HG03095 (cell line): ENCODE measurements around the gene BRD4.
A peak's percentile ranks its signal among the peaks of the same experiment; 100 is the strongest.
"Not testable (repeated sequence)": the region's sequence is repeated elsewhere in the genome, so short reads cannot be mapped to it uniquely, and the experiment has no call there.

ENCODE experiments used
- ATAC-seq: cut with Tn5 transposase; IDR thresholded peaks from one replicate; pipeline ENCODE4 v1.9.1; 2021; ENCODE audit warnings: moderate library complexity; ENCODE audit not compliant: unreplicated experiment

Gene BRD4

DNA sequence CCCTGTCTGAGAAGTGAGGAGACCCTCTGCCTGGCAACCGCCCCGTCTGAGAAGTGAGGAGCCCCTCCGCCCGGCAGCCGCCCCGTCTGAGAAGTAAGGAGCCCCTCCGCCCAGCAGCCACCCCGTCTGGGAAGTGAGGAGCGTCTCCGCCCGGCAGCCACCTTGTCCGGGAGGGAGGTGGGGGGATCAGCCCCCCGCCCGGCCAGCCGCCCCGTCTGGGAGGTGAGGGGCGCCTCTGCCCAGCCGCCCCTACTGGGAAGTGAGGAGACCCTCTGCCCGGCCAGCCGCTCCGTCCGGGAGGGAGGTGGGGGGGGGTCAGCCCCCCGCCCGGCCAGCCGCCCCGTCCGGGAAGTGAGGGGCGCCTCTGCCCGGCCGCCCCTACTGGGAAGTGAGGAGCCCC, 30.7 kb upstream of the BRD4 start:
- ATAC-seq = not testable (repeated sequence)

DNA sequence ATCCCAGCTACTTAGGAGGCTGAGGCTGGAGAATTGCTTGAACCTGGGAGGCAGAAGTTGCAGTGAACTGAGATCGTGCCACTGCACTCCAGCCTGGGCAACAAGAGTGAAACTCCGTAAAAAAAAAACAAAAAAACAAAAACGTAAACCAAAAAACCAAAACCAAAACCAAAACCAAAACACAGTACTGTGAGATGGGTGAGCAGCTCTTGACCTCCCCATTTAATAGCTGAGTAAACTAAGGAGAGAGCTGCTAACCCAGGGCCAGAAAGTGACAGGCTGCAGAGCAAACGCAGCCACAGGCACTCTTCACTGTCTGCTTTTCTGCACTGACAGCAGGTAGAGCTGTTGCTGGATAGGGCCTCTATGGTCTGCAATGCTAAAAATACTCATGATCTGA, 27.7 kb upstream of the BRD4 start:
- ATAC-seq = not testable (repeated sequence)

DNA sequence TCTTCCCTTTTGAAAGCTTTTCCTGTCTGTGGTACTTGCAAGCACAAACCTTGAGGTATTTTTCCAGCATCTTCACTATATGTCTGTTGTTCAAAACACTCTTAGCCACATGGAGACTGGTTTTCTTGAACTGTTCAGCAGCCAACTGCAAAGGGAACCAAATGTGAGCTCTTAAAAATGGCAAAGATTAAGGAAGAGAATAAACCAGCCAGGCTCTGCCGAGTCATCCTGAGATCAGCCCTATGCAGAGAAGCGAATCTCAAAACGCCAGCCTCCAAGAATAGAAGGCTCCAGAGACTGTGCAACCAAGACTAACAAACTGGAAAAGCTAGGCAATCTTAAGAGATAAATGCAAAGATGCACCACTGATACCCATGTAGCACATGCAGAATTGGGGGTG, 26.6 kb upstream of the BRD4 start:
- ATAC-seq = no peak

DNA sequence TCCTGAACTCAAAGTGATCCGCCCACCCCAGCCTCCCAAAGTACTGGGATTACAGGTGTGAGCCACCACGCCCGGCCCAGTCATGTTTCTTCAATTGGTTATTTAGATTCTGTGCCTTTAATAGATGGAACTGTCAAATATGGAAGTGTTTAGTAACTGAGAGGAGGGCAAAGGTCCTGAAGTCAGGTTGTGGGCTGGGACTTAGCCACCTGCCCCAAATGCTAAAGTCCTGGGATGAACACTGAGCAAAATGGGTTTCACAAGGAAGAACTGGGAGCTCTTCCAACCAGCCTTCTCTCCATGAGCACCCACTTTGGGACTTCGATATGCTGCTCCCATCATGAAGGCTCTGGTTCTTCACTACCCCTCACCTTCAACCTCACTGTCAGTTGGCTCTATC, 25.6 kb upstream of the BRD4 start:
- ATAC-seq = no peak

DNA sequence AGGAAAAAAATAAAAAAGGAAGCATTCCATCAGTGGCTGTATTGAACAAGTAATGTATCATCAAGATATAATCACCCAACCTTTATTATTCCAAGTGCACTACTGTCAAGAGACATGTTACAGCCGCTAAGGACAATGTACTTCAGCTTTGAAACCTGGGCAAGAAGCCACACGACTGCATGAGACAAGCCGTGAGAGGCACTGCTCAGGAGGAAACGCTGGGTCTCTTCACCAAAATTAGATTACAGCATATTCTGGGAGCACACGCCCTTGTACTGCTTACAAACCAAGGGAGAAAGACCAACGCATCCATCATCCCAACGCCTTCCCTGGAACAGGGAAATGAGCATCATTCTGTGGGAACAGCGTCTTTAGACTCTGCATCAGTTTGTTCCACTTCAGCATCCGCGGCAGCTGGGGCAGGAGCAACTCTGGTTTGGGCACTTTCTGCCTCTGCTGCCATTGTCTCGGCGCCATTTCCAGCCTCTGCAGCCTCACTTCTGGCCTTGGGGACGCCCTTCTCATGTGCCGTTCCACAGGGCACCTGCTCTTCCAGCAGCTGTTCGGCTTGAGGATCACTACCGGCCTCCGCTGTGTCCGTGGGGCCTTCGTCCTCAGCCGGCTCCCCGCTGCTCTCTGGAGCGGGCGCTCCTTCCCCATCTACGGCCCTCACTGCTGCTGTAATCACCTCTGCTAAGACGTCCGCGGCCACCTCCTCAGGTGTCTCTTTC, 22.4 kb upstream of the BRD4 start:
- ATAC-seq = no peak

DNA sequence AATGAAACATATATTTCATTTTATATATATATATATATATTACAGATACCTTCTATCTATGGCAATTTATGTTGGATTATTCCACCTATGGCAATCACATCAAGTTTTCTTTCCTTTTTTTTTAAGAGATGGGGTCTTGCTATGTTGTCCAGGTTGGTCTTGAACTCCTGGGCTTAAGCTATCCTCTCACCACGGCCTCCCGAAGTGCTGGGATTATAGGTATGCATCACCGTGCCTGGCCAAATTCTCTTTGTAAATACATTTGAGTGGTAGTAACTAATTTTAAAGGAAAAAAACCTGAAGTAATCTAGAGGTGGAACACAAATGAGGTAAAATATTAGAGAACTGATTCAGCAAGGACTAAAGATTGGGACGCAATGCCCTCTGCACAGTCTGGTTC, 21.6 kb upstream of the BRD4 start:
- no peak for ATAC-seq

DNA sequence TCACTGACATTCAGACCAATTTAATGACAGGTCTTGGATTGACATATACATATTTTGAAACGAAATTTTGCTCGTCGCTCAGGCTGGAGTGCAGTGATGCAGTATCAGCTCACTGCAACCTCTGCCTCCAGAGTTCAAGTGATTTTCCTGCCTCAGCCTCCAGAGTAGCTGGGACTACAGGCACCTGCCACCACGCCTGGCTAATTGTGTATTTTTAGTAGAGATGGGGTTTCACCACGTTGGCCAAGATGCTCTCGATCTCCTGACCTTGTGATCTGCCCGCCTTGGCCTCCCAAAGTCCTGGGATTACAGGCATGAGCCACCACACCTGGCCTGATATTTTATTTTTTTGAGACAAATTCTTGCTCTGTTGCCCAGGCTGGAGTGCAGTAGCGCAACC, 20.2 kb upstream of the BRD4 start:
- ATAC-seq = not testable (repeated sequence)

DNA sequence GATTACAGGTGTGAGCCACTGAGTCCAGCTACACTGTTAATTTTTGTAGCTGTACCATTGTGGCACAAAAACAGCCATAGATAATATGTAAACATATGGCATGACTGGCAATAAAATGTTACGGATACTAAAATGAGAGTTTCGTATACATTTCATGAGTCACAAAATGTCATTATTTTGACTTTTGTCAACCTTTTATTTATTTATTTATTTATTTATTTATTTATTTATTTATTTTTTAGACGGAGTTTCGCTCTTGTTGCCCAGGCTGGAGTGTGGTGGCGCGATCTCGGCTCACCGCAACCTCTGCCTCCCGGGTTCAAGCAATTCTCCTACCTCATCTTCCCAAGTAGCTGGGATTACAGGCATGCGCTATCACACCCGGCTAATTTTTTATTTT, 9.0 kb upstream of the BRD4 start:
- ATAC-seq = not testable (repeated sequence)

DNA sequence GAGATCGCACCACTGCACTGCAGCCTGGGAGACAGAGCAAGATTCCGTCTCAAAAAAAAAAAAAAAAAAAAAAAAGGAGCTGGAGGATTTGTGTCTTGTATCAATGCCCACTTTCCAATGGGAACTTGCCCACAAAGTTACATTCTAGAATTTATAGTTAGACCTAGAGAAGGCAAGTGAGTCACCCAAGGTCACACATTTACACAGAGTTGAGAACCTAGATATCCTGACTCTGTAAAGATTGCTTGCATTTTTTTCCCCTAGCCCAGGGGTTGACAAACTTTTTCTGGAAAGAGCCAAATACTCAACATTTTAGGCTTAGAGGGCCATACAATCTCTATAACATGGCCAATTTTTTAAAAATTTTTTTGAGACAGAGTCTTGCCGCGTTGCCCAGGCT, 7.7 kb upstream of the BRD4 start:
- no peak for ATAC-seq

DNA sequence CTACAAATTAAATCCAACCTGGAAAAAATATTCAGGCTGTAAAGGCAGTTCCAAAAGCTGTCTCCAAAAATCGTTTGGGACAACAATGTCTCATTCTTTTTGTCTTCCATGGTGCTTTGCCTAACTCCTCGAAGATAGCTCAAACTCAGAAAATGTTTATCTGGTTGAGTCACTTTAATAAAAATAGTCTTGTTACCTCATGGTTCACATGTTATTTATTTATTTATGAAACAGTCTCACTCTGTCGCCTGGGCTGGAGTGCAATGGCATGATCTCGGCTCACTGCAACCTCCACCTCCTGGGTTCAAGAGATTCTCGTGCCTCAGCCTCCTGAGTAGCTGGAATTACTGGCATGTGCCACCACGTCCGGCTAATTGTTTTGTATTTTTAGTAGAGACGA, 4.9 kb upstream of the BRD4 start:
- ATAC-seq = no peak

DNA sequence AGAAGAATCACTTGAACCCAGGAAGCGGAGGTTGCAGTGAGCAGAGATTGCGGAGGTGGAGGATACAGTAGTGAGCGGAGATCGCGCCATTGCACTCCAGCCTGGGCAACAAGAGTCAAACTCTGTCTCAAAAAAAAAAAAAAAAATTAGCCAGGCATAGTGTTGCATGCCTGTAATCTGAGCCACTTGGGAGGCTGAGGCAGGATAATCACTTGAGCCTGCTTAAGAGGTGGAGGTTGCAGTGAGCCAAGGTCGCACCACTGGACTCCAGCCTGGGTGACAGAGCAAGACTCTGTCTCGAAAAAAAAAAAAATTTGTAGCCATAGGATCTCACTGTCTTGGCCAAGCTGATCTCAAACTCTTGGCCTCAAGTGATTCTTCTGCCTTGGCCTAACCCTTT, 3.7 kb upstream of the BRD4 start:
- not testable (repeated sequence) for ATAC-seq

DNA sequence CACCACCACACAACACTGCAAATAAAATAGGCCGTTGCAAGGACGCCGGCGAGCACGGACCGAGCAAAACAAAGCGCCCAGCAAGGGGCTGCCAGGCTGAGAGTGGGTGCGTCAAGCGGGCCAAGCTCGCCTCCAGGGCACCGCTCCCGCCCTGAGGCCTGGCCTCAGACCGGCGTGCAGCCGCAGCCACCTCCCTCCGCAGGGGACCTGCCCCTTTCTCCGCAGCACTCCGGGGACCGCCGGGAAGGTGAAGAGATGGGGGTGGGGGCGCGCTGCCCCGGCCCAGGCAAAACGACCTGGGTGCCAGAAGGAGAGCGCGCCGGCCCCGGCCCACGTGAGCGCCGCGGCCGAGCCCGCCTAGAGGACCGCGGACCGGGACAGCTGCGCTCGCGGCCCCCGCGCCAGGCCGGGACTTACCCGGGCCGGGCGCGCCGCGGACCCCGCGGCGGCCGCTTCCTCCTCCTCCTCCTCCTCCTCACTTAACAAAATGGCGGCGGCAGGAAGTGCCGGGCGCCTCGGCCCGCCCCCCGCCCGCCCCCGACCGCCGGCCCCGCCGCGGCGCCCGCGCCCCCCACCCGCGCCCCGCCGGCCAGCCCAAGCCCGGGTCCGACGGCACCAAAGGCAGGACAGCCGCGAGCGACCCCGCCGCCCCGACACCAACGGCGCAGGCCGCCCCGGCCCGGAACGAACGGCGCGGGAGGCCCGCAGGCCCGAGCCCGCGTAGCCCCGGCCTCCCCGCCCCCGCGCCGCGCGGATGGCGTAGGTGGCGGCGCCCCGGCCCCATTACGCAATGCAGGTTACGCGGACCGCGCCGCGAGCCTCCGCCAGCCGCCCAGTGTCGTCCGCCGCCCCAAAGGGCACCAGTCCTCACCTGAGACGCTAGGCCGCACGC, 674 bp downstream of the BRD4 start:
- ATAC-seq = peak; percentile 21

DNA sequence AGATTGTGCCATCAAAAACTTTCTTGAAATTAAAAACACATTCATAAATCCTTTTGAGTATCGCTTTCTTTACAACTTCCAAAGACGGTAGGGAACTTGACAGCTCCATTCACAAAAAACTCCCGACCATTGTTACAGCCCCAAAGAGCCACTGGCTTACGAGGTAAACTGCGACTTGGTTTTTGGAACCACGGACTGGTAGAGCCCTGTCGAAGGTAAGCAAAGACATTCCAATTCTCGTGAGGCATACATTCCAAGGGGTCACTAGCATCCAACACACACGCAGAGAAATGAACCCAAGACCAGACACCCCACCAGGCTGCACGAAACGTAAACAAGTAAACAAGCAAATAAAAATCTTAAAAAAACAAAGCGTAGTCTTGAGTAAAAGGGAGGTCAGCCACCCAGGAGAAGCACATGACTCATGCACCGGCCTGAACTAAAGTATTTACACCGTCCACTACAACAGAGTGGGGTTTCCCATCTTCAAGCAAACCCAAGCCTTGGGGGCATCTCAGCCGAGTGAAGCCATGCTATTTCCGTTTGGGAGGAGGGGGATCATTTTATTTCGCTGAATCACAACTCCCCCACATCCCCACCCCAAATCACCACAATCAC, 1.4 kb downstream of the BRD4 start:
- no peak for ATAC-seq

DNA sequence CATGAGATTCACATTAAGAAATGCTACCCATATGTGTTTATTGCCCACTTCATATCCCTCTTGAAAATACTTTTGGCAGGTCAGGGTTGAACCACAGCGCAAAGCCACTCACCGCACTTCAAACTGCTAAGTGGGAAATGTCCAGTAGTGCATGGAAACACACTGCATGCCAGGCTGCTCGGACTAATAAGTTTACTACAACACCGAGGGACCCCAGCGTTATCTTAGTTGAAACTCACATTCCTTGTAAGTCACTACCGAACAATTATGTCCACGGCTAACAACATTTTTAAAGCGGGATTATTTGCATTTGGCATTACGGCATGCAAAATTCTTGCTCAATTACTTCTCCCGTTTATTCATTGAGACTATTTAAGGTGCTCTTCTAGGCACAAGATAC, 4.0 kb downstream of the BRD4 start:
- ATAC-seq = no peak

DNA sequence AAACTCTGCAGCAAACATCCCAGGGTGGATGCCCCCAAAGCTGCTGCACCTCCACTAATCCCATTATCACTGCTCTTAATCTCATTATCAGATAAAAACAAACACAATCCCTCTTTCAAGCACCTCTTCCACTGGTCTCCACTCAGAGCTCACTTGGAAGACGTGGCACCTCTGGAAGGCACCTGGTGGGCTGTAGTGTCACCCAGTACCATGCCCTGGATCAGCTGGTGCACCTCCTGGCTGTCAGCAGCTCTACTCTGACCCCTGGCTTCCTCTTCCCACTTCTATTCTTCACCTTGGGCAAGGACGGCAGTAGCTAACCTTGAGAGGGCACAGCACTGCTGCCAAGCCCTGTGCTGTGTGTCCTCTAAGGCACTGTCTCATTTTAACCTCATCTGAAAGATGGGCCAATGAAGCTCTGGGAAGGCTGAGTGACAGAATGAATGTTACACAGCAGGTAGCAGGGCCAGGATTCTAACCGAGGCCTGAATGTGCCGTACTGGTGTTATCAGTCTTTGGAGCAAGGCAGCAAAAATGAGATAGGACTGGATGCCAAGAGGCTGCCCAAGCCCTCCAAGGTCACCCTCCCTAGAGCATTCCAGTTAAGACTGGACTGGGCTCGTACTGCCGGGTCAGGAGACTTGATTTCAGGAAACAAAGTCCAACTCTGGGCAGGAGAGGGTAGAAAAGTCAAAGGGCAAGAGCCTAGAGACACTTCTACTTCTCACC, 7.4 kb downstream of the BRD4 start:
- no peak for ATAC-seq

DNA sequence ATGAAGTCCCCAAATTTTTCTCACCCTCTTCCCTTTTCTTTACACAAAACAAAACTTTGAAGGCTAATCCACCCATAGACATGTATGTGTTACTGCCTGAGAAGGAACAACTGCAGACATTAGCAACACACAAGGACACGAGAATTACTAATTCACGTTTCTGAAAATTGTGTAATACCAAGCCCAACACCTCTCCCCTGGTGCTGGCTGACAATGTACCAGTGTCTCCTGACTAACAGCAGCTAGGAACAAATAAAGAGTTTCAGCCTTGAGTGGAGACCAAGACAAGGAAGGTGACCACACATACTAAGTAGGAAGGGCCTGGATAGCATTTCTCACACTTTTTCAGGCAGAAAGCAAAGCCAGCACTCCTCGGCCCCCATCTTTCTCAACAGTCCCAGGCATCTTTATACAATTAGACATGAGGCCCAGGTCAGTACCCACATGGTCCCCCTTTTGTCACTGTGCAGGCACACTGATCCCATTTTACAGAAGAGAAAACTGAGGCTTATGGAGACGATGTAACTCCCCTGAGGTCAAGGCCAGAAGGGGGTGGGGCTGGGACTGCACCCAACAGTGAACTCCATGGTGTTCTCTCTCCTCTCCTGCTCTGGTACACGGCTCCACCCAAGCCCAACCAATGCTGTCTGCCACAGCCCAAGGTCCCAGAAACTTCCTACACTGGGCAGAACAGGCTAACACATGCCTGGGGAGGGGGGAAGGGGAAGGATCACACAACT, 8.7 kb downstream of the BRD4 start:
- ATAC-seq = no peak

DNA sequence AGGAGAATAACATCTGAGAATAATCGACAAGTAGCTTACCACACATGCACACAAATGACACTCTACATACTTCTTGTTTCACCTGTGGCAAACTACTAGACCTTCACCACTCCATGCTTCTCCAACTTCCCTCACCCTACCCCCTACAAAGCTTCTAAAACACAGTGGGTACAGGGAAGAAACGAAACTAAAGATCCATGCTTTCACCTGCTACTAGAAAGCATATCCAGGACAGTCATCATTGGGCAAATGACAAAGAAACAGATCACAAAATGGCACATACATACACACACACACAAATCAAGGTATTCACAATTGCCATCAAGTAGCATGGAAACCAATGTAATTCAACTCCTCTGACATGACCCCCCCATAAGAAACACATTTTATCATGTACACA, 10.6 kb downstream of the BRD4 start:
- no peak for ATAC-seq

DNA sequence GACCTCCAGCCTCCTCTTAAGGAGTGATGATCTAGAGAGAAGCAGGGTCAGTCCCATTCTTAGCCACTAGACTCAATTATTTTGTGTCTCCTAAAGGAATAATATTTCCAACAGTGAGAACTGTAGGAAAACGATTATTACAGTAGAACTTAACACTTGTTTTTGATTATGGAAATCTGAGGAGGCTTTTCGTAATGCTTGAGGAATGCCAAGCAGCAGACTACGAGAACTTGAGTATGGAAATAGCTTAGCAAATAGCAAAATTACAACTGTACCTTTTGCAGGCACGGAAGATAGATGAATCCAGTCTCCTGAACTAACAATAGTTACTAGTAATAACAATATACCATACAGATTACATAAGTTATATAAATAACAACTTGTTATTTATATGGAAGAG, 12.2 kb downstream of the BRD4 start:
- no peak for ATAC-seq

DNA sequence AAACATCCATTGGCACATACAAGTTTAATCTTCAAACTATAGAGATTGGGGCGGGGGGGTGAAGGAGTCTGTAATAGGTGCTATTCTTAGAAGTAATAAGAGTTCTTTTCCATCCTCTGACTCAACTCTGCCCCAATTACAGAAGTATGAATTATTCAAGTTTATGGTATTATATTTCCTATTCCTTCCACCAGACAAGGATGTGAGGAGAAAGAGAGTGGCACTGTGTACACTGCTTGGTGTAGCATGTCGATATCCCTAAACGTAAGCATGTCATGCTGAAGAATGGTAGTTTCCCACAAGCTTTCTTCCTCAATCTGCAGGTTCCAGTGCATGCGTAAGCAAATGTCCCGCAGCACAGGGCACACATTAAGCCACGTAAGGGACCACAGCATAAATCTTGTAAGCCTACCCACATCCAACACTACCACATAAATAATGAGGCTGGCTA, 14.1 kb downstream of the BRD4 start:
- no peak for ATAC-seq

DNA sequence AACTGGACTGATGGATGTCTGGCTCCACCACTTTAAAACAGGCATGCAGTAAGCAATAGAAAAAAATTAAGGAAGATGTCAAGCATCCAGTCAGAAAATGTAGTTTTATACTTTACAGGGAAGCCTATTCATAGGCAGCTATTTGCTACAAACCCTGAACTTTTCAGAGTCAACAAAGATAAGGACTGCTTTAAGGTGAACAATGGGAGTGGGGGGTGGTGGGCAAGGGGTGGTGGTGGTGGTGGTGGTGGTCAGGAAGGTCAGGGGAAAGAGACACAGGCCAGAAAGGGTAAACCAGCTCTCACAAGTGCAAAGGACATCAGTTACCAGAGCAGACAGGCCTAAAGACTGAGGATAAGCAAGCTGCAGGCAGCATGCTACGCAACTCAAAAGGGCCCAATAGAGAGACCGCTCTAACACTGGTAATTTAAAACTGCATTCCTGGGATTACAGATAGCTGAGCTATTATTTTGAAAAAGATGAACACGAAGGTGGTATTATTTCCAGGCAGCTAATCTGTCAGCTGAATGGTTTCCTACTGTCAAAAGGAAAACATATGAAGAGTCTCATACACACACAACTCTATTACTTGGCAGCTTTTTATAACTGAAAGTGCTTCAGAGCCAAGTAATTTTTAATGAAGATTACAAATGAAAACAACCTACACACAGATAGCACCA, 14.8 kb downstream of the BRD4 start:
- ATAC-seq = no peak
